Measurements from ENCODE around the gene NEURL1.
A peak's percentile ranks its signal among the peaks of the same experiment; 100 is the strongest.
"Not testable (repeated sequence)": the region's sequence is repeated elsewhere in the genome, so short reads cannot be mapped to it uniquely, and the experiment has no call there.

NEURL1 gene

DNA sequence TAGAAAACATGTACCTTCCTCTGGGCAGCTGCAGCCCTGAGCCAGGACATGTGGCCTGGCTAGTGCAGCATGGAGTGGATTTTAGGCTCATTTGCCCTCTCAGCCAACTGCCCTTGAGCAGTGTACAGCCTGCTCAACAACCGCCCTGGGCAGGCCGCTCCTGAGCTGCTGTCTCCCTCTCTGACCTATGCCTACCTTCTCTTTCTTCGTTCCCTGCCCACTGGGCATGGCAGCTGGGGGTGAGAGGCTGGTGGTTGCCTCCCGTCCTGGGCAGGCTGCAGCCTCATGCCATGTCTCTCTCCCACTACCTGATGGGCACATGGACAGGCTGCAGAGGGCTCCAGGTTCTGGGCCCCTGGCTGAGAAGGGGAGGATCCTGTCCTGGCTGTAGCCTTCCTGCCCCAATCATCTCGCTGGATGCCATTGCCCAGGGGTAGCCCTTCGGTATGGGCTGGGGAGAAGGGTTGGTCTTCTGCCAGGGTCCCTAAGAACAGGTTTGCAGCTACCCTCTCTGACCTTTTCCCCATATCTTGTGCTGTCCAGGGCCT lies 97.3 kb downstream of the NEURL1 start:
- no peak for DNase-seq

DNA sequence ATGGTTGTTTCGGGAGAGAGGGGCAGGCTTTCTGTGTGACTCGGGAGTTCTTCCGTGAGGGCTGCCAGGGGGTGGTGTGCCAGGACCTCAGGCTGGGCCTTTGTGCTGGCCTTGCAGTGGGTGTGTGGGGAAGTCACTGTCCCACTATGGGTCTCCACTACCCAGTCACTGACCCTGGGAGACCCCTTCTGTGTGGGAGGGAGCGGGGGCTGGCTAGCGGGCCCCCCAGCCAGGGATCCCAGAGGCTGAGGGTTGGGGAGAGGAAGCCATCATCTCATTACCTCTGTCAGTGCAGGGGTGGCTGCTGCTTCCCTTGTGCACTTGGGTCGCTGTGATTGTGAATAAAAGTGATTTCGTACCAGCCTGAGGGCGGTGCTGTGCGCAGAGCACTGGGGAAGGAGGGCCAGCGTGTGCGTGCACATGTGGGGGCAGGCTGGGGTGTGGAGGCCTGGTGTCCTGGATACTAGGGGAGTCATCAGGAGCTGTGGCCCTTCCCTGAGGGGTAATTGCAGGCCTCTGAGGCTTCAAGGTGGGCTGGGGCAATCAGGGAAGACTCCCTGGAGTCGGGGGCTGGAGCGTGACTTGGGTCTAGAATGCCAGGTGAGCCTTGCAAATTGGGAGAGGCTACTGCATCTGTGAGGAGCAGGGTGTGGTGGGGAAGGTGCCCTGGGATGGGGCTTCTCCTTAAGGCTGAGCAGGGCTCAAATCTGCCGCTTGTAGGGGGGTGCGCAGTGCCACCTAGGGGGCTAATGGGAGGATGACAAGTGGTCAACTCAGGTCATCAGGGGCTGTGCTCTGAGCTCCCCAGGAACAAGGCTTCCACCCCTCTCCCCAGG lies 98.9 kb downstream of the NEURL1 start:
- DNase-seq, result peak; percentile 44

DNA sequence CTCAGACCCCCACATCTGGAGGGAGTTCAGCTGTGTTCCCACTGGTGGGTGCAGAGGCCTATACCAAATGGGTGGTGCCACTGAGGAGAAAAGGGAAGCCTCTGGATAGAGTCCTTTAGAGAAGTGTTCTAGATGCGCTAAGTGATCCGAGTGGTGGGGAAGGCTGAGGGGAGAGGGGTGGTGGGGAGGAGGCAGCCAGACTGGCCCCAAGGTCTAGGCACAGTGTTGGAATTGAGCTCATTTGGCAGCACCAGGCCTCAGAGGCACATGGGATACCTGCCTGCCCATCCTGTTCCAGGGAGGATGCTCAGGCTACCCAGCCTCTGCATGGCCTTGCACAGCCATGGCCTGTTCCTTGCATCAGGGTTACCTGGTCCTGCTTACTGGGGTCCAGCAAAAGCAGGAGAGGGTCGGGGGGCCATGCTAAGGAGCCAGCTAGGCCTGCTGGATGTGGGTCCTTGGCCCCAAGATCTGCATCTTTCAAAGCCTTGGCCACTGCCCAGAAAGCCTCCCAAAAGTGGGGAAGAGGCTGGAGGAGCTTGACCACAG lies 99.6 kb downstream of the NEURL1 start:
- no peak for DNase-seq

DNA sequence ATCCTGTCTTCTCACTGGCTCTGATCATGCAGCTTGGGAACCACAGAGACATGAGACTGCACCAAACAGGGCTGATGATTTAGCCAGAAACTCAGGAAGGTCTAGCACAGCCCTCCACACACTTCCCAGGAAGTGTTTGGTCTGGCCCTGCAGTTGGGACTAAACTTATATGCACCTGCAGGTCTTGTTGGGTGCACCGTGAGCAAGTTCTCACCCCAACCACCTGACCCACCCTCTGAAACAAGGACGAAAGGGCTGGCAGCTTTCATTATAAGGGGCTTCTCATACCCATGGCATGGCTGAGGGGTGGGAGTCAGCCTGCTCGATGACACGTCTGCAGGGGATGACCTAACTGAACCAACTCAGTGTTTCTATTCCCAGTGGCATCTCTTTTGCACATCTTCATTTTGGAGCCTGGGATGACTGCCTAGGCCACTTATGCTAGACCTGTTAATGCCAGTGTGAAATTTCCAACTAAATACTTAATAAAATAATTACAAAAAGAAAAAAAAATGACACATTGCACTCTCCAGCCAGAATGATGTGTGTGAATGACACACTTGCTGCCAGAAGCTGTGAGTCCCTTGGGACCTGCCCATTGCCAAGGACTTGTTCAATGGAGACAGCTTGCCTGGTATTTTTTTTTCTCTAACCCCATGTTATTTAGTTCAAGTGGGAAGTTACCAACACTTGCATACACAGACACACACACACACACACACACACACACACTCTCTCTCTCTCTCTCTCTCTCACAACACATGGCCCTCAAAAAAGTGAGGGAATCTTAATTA lies 102.6 kb downstream of the NEURL1 start:
- no peak for DNase-seq

DNA sequence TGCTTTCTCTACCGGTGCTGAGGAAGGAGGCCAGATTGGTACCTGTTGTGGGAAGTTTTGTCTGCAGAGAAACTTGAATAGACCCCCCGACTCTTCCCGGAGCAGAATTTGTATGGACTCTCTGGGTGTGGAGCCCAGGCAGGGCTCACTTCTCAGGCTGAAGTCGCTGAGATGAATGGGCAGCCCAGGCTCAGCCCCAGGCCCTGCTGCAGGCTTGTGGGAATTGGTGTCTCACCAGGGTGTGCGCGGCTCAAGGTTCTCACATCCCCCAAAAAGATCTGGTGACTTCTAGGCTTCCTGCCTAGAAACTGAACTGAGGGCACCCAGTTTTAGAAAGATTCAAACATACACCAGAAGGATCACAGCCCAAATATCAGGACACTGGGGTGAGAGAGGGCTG lies 103.5 kb downstream of the NEURL1 start:
- DNase-seq, result no peak

DNA sequence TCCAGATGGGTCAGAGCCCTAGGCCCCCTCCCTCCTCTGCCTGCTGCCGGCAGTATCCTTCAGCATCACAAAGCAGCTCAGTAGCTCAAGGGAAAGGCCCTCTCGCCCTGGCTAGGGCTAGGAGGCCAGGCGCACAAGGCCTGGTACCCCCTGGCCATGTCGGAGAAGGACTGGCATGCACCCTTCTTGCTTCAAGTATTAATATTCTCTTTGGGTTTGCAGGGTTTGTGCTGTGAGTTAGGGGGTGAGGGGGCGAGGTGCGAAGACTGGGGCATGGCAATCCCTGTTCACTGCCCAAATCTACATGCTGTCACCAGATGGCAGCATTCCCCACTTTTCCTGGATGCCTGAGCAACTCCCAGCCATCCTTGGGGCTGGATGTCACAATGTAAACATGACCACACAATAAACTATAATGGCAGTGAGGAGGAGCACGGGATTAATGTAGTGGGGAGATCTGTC lies 105.2 kb downstream of the NEURL1 start:
- no peak for DNase-seq

DNA sequence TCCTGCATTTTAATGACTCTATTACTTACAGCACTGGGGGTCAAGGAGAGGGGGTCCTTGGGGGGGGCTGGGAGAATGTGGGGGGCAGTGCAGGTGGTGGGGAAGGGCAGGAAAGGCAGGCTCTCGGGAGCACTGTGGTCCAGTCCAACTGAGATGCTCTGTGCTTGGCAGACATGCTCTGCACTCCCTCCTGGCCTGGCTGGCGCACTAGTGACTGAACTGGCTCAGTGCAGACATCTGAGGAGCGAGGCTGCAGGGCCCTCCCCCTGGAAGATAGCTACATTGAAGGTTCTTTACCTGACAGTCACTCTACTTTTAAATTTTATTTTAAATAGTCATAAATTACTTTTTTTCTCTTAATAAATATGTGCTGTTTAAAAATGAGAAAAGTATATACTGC lies 105.7 kb downstream of the NEURL1 start:
- no peak for DNase-seq

DNA sequence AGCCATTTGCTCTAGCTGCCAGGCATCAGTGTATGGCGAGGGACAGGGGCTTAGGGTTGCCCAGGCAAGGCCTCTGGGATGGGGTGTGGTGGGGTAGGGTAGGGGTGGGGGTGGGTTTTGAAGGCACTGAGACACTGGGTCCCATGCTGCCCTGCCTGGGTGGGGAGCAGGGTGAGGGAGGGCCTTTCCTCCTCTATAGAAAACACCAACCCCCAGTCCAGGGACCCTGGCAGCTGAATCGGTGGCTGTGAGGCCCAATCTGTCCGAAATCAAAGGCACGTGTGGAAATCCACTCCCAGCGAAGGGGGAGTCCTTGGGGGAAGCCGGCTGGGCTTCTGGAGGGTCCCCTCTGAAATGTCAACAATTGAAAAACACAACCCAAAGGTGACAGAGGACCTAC lies 106.4 kb downstream of the NEURL1 start:
- DNase-seq, result no peak

DNA sequence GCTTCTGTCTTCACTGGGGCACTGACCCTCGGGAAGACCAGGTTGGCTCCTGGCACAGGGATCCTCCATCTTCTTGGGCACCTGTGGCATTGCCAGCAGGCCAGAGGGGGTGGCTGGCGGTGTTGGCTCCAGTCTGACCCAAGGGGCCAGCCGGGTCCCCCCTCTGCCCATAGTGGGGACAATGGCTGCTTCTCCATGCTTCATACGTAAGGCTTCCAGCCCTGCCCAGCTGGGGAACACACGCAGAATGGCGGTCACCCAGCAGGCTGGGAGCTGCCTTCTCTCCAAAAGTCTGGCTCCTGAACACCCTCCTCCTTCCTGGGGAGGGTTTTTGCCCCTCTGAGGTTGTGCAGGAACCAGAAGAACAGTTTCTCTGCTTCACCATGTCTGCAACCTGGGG lies 106.8 kb downstream of the NEURL1 start:
- no peak for DNase-seq

DNA sequence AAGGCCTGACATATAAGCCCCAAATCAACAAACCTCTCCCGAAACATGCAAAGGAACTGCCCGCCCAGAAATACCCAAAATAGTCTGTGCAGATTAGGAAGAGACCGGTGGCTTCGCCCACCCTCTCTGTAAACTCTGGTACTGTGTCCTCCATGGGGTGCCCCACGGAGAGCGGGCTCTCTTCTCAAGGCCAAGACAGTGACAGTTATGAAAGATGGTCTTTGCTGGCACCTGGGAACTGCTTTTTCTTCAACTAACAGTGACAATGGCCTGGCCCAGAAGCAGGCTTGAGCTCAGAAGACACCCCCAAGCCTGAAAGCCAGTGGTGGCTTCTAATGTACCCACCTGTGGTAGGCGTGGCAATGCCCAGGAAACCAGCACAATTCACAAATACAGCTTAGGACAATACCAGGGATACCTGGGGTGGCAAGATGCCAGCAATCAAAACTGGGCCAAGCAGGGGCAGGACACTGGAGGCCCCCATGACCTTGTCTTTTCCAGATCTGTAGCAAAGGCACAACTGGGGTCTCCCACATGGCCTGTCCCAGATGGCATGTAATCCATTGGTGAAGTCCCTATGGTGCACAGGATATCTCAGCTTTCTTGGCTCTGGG lies 107.6 kb downstream of the NEURL1 start:
- no peak for DNase-seq

DNA sequence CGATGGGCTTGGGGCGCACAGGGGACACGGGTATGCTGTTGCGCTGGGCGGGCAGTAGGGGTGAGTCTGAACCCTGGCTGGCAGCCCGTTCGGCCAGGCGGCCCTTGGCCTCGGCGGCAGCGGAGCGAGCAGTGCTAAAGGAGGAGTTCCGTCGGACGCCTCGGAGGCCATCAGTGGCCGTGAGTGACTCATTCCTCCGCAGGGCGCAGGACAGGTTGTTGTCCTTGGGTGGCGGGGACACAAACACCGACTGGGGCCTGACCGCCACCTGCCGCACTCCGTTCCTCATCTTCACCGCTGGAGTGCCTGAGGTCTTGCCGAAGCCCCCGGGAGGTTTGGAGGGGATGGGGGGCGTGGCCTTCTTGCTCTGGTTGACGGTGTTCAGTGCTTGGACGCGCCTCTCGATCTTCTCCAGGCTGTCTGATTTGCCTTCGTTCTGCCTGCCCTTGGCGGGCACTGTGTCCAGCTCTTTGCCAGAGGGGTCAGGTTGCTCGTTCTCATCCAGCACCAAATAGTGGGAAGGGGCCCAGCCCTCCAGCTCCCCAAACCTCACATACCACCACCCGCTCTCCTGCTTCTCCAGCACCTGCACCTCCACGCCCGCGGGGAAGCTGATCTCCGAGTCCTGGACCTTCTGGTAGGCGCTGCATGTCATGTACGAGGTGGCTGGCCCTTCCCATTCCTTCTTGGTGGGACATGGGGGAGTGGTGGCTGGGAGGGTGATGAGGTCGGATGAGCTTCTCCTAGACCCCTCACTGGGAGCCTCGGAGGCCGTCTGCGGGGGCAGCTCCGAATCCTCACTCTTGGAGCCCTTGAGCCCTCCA lies 108.7 kb downstream of the NEURL1 start:
- DNase-seq, result no peak

DNA sequence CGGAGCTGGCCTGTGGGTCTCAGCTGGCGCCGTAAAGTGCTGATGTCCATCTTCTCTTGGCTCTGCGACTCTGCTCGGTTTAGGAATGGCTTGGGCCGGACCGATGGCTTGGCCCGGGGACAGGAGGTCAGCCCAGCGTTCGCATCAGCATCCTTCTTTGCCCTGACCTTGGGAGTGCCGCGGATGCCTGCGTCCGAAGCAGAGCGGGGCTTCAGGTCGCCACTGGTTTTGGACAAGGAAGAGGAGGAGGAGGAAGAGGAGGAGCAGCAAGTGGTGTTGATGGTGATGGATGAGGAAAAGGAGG lies 109.3 kb downstream of the NEURL1 start:
- no peak for DNase-seq

DNA sequence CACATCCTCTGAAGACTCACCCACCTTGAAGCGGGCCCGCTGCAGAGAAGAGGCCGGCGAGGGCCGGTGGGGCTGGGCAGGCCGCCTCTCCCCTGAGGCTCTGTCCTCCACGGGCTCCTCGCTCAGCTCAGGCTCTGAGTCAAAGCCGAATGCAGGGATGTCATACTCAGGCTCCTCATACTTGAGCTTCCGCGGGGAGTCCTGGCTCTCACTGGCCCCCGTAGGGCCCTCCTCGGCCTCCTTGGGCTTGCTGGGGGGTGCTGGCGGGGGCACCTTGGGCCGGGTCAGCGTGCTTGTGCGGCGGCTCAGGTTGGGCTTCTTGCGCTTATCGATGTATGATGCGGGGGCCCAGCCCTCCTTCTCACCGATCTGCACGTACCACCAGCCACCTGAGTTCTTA lies 109.9 kb downstream of the NEURL1 start:
- DNase-seq, result no peak

DNA sequence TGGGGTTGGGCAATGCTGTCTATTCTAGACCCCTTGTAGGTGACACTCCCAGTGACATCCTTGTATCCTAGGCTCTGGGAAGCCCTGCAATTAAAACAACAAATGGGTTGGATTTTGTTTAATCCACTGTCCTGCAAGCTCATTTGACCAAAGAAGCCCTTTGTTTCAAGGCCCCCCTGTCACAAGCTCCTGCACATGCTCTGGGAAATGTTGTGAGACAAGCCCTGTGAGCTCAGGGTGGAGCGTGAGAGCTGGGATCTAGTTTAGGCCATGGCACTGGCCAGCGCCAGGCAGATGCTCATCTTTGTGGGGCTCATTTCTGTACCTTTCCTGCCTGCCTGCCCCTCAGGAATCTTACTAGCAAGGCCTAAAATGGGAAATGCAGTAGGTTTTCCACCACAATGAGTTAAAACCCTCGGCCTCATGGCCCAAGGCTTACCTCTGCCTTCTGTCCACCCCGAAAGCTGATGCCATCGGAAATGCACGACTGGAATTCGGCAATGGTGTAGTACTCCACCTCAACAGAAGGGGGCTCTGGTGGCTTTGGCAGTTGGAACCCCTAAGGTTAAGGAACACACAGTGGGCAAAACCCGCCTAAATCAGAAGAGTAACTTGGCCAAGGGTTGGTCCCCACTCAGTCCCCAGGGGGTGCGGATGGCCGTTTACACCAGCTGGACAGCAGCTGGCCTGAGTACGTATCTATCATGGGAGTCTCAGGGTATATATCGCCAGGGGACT lies 112.0 kb downstream of the NEURL1 start:
- DNase-seq, result peak; percentile 42

DNA sequence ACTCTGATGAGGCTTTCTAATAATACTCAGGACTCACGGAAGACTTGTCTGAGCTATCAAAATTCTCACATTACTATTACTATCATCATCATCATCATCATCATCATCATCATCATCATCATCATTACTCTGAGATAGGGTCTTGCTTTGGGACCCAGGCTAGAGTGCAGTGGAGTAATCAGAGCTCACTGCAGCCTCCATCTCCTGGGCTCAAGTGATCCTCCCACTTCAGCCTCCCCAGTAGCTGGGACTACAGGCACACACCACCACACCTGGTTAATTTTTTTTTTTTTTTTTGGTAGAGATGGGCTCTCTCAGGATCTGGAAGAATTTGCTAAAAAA lies 112.6 kb downstream of the NEURL1 start:
- not testable (repeated sequence) for DNase-seq

DNA sequence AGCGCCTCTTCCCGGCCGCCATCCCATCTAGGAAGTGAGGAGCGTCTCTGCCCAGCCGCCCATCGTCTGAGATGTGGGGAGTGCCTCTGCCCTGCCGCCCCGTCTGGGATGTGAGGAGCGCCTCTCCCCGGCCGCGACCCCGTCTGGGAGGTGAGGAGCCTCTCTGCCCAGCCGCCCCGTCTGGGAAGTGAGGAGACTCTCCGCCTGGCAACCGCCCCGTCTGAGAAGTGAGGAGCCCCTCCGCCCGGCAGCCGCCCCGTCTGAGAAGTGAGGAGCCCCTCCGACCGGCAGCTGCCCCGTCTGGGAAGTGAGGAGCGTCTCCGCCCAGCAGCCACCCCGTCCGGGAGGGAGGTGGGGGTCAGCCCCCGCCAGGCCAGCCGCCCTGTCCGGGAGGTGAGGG lies 113.5 kb downstream of the NEURL1 start:
- DNase-seq, result not testable (repeated sequence)

DNA sequence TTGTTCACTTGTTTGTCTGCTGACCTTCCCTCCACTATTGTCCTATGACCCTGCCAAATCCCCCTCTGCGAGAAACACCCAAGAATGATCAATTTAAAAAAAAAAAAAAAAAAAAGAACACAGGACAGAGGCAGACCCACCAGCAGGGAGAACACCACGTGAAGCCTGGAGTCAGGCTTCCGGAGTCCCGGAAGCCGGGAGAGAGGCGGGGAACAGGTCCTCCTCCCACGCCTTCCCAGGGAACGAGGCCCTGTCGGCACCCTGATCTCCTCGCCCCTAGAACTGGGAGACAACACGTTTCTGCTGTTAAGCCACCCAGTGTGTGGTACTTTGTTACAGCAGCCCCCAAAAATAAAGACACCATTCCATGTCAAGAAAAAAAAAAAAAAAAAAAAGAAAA lies 114.6 kb downstream of the NEURL1 start:
- not testable (repeated sequence) for DNase-seq

DNA sequence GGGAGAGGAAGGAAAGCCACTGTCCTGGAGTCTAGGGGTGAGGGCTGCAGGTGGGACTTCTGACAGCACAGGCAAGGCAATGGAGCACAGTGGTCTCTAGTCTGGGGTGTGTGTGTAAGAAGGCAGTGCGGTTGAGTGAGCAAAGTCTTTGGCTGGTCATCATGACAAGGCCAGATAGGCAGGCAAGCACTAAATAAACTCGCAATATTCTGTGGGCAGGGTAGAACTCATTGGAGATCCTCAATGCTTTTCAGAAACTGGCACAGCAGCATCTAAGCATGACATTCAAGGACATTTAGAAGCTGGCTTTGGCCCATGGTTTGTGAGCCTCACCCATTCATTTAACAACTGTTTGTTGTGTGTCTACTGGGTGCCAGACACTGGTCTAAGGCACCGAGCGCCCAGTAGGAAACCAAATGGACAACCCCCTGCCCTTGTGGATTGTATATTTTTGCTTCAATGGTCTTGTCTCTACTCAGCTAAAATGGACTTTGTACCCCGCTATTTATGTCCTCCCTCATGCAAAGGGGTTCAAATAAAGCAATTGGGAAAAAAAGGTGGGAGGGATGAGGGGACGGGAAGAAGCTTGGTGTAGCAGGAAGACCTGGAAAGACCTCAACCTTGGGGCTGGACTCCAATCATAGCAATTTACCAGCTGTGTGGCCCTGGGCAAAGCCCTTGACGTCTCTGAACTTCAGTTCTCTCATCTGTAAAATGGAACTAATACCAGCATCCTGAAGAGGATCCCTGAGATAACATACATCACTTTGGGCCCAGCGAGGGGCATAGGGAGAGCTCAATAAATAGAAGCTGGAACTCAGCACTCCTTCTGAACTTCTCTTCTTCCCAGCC lies 116.0 kb downstream of the NEURL1 start:
- no peak for DNase-seq

DNA sequence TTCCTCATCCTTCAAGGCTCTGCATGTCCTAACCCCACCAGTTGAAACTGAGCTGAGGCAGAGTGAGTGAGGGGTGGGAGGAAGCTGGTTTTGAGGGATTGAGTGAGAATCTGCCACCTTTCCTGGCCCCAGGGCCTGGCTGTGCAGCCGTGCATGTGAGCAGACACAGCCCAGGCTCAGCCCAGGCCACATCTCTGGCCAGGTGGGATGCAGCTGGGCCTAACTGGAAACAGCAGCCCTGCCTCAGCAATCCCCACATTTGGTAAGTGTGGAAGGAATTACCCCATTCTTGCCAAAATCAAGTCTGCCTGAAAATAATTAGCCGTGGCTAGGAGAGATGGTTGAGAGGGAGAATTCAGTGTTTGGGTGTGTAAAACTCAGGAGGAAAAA lies 116.6 kb downstream of the NEURL1 start:
- DNase-seq, result no peak

DNA sequence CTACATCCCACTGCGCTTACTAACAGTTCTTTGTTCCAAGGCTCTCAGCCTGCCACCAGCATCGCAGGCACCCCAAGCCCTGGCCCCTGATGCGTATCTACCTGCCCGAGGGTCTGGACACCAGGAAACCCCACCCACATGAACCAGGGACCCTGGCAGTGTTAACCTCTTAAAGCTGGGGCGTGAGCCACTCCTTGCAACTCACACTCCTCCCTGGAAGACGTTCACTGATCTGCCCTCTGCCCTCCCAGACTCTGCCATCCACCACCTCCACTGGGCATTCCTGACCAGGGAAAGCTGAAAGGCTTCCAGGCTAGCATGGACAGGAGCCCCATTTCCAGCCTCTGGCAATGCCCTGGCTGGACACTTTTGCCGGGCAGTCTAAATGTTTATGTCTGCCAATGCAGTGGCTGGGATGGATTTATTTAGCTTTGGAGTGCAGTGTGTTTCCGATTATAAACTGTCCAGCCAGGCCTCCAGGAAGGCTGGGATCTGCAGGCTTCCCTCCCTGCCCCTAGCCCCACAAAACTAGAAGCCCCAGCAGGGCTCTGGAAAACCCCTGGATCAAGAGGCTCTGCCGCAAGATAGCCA lies 117.5 kb downstream of the NEURL1 start:
- DNase-seq, result no peak
